Upper lobe of right lung (tissue), 1 donor: ENCODE measurements around the gene ARFGEF3. TPM values are rescaled to one million over a fixed set of nuclear protein-coding genes. Genes with fewer than 3 reads are reported as not detected.

Experiments
- ATAC-seq: fragments of 200-7000 bp; cut with Tn5 transposase; one replicate; pipeline ENCODE4 v1.9.1; 2020; ENCODE audit warnings: mild to moderate bottlenecking, moderate library complexity
- DNase-seq: peaks from one replicate; pipeline ENCODE4 v3.0.0-alpha.2; 2020
- H3K27ac ChIP-seq: fragments of 200-600 bp; one replicate; pipeline ENCODE4 v1.8.0; 2022
- H3K27me3 ChIP-seq: fragments of 200-600 bp; one replicate; pipeline ENCODE4 v1.8.0; 2022; ENCODE audit warnings: mild to moderate bottlenecking
- H3K36me3 ChIP-seq: fragments of 200-600 bp; one replicate; pipeline ENCODE4 v1.8.0; 2022
- H3K4me1 ChIP-seq: fragments of 200-600 bp; one replicate; pipeline ENCODE4 v1.8.0; 2022
- H3K4me3 ChIP-seq: fragments of 200-600 bp; one replicate; pipeline ENCODE4 v1.8.0; 2022; ENCODE audit warnings: mild to moderate bottlenecking
- H3K9me3 ChIP-seq: fragments of 200-600 bp; one replicate; pipeline ENCODE4 v1.8.0; 2022
- CTCF ChIP-seq: fragments of 200-600 bp; IDR thresholded peaks from one replicate; pipeline ENCODE4 v1.8.0; 2022; ENCODE audit warnings: antibody characterized with exemption
- intact Hi-C: fragments of 100-400 bp; cut with DNase I; formaldehyde crosslinking; loops from one replicate; pipeline ENCODE4 v1.11.0; 2022
- total RNA-seq: library from RNA; stranded (reverse); fragmentation: NEBNext Ultra II Directional; extraction: Animal tissue kit (Norgen Biotek cat#: 25700); gene quantifications from one replicate; pipeline ENCODE4 v1.2.1, GENCODE V29; 2021
- donor health status: DM: no; HTN: yes; CAD: no; lungs with severe emphysema.

The ARFGEF3 gene
- total RNA-seq, 1 donor from 2014 or later: 27.2 TPM

GRCh38 chr6:138293428-138294395, 132.0 kb downstream of the ARFGEF3 start:
- DNase-seq (no peak), ATAC-seq (no peak)
- no peaks in the 10 kb centered on the region for H3K27me3 ChIP-seq
- no peak overlapping the region for H3K27ac ChIP-seq
- no peaks in the 10 kb centered on the region for H3K4me1 ChIP-seq
- H3K9me3 ChIP-seq: no peaks in the 10 kb centered on the region
- H3K36me3 ChIP-seq: peaks cover 5% of the 10 kb centered on the region
- intact Hi-C loops: no loop called here
- TF ChIP-seq CTCF: no peak
- H3K4me3 ChIP-seq: no peak overlapping the region

- H3K27ac ChIP-seq: no peak overlapping the region
- TF ChIP-seq CTCF: no peak
- no peaks in the 10 kb centered on the region for H3K4me1 ChIP-seq
- no peaks in the 10 kb centered on the region for H3K9me3 ChIP-seq
- DNase-seq (no peak), ATAC-seq (no peak)
- no peak overlapping the region for H3K4me3 ChIP-seq
- H3K36me3 ChIP-seq: peaks cover 8% of the 10 kb centered on the region
- H3K27me3 ChIP-seq: no peaks in the 10 kb centered on the region
- intact Hi-C loops: no loop called here
These were observed 134.6 kb downstream of the ARFGEF3 start for GRCh38 chr6:138296381-138296780.

- ATAC-seq: no peak
- DNase-seq: no peak
- Histone ChIP-seq H3K4me3 (no peak overlapping the region), H3K36me3 (peaks cover 8% of the 10 kb centered on the region), H3K27me3 (no peaks in the 10 kb centered on the region), H3K27ac (no peak overlapping the region), H3K9me3 (no peaks in the 10 kb centered on the region), H3K4me1 (no peaks in the 10 kb centered on the region)
- TF ChIP-seq CTCF: no peak
- intact Hi-C loops: no loop called here
These were observed 135.0 kb downstream of the ARFGEF3 start for GRCh38 chr6:138296786-138297185.

GRCh38 chr6:138297761-138298298, 136.1 kb downstream of the ARFGEF3 start:
- Histone ChIP-seq H3K36me3 (peaks cover 8% of the 10 kb centered on the region), H3K9me3 (no peaks in the 10 kb centered on the region)

GRCh38 chr6:138300469-138300868, 138.7 kb downstream of the ARFGEF3 start:
- ATAC-seq (no peak), DNase-seq (no peak)
- no peak for TF ChIP-seq CTCF
- H3K4me3 ChIP-seq: no peak overlapping the region
- intact Hi-C loops: no loop called here
- no peaks in the 10 kb centered on the region for H3K27me3 ChIP-seq
- peaks cover 8% of the 10 kb centered on the region for H3K36me3 ChIP-seq
- no peaks in the 10 kb centered on the region for H3K9me3 ChIP-seq
- H3K4me1 ChIP-seq: no peaks in the 10 kb centered on the region
- H3K27ac ChIP-seq: no peak overlapping the region

More at GRCh38 chr6:138297761-138298298, 136.1 kb downstream of the ARFGEF3 start:
- ATAC-seq (no peak), DNase-seq (no peak)
- H3K4me3 ChIP-seq: no peak overlapping the region
- TF ChIP-seq CTCF: no peak
- H3K4me1 ChIP-seq: no peaks in the 10 kb centered on the region
- H3K27ac ChIP-seq: no peak overlapping the region
- intact Hi-C loops: no loop called here
- no peaks in the 10 kb centered on the region for H3K27me3 ChIP-seq
